Lung (tissue), 12 donors: ENCODE results near the gene COMP. TPM values are rescaled to one million over a fixed set of nuclear protein-coding genes. Genes with fewer than 3 reads are reported as not detected.

Source experiments
- ATAC-seq: fragments of 200-7000 bp; cut with Tn5 transposase; one replicate; pipeline ENCODE4 v1.9.1; 2020; ENCODE audit warnings: moderate number of reproducible peaks; ENCODE audit not compliant: insufficient read depth, low FRiP score
- DNase-seq, 3 donors: peaks; one replicate each; pipeline ENCODE4 v3.0.0-alpha.2; 2013 to 2017
- H3K27ac ChIP-seq, 2 donors: one replicate each; pipeline ENCODE4 v1.5.1; 2013; ENCODE audit warnings: mild to moderate bottlenecking in 2 of 2, moderate library complexity in 2 of 2, control low read depth in 1 of 2, inconsistent platforms in 1 of 2, low read depth in 1 of 2, low read length in 1 of 2
- H3K27me3 ChIP-seq, 3 donors: one replicate each; pipeline ENCODE4 v1.5.1; 2013; ENCODE audit warnings: low read length in 2 of 3; ENCODE audit not compliant: control insufficient read depth in 3 of 3, insufficient read depth in 3 of 3
- H3K36me3 ChIP-seq, 4 donors: one replicate each; pipeline ENCODE4 v1.5.1; 2013; ENCODE audit warnings: low read length in 4 of 4, mild to moderate bottlenecking in 1 of 4, moderate library complexity in 1 of 4; ENCODE audit not compliant: control insufficient read depth in 4 of 4, insufficient read depth in 4 of 4
- H3K4me1 ChIP-seq, 5 donors: one replicate each; pipeline ENCODE4 v1.5.1; 2013; ENCODE audit warnings: low read length in 5 of 5, mild to moderate bottlenecking in 2 of 5, moderate library complexity in 1 of 5; ENCODE audit not compliant: control insufficient read depth in 5 of 5, insufficient read depth in 5 of 5
- H3K4me3 ChIP-seq: one replicate; pipeline ENCODE4 v1.5.1; 2013; ENCODE audit warnings: mild to moderate bottlenecking, control low read depth, moderate library complexity
- H3K9ac ChIP-seq, 2 donors: one replicate each; pipeline ENCODE4 v1.5.1; 2013; ENCODE audit warnings: low read length in 2 of 2, control low read depth in 1 of 2; ENCODE audit not compliant: insufficient read depth in 1 of 2
- H3K9me3 ChIP-seq, 4 donors: one replicate each; pipeline ENCODE4 v1.5.1; 2013; ENCODE audit warnings: low read length in 3 of 4, mild to moderate bottlenecking in 1 of 4, moderate library complexity in 1 of 4; ENCODE audit not compliant: control insufficient read depth in 4 of 4, insufficient read depth in 3 of 4
- WGBS, 2 donors: extraction: QIAGEN DNeasy Blood & Tissue Kit; methylation state at CpG; one replicate each; pipeline ENCODE4 v1.1.7; 2013; 5-methylcytosine and 5-hydroxymethylcytosine counted together
- polyA plus RNA-seq, 2 donors: library from polyadenylated mRNA; stranded (reverse); fragments of 200-250 nt; gene quantifications; one replicate each; pipeline ENCODE4 v1.2.1, GENCODE V29; 2013
- total RNA-seq, 2 donors: library from RNA; depleted of rRNA in 1 of 2; stranded (reverse); fragments of >200 nt in 1 of 2; gene quantifications; one replicate each; pipeline ENCODE4 v1.2.1, GENCODE V29; 2014 to 2021
- TF ChIP-seq, protein P1 (sequence below): IDR thresholded peaks from 2 replicates; pipeline ENCODE4 v1.5.1; 2012; ENCODE audit warnings: mild to moderate bottlenecking; ENCODE audit errors: control extremely low read depth, extremely low read depth
- donor health status: control.
- donor health status: control.
- donor health status: Bipolar disorder and iron deficiency.
- donor health status: healthy.
- donor health status: DM: yes; HTN: yes; CAD: no.

COMP gene
- total and polyA plus RNA-seq, 4 donors: 1.7 to 3.5 (median 2.4) TPM; not detected in 1

- DNase-seq (no peak), ATAC-seq (no peak)
- Histone ChIP-seq H3K36me3 (no peaks in the 10 kb centered on the region), H3K9me3 (no peaks in the 10 kb centered on the region), H3K4me3 (no peak overlapping the region), H3K9ac (no peak overlapping the region), H3K27ac (no peak overlapping the region), H3K4me1 (peaks cover 0 to 48% (median 13%) of the 10 kb centered on the region in 5 donors), H3K27me3 (no peaks in the 10 kb centered on the region)
- WGBS, 2 donors: 79 to 93% methylated on average over 8 of the region's 8 CpGs
- TF ChIP-seq, protein P1, sequence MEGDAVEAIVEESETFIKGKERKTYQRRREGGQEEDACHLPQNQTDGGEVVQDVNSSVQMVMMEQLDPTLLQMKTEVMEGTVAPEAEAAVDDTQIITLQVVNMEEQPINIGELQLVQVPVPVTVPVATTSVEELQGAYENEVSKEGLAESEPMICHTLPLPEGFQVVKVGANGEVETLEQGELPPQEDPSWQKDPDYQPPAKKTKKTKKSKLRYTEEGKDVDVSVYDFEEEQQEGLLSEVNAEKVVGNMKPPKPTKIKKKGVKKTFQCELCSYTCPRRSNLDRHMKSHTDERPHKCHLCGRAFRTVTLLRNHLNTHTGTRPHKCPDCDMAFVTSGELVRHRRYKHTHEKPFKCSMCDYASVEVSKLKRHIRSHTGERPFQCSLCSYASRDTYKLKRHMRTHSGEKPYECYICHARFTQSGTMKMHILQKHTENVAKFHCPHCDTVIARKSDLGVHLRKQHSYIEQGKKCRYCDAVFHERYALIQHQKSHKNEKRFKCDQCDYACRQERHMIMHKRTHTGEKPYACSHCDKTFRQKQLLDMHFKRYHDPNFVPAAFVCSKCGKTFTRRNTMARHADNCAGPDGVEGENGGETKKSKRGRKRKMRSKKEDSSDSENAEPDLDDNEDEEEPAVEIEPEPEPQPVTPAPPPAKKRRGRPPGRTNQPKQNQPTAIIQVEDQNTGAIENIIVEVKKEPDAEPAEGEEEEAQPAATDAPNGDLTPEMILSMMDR: no peak
Observed at GRCh38 chr19:18765224-18765623, 25.9 kb downstream of the COMP start.

GRCh38 chr19:18764591-18765051 is 26.5 kb downstream of the COMP start:
- Histone ChIP-seq H3K36me3 (no peaks in the 10 kb centered on the region), H3K27me3 (no peaks in the 10 kb centered on the region), H3K4me3 (no peak overlapping the region), H3K4me1 (peaks cover 0 to 45% (median 13%) of the 10 kb centered on the region in 5 donors), H3K9ac (no peak overlapping the region), H3K27ac (peak overlapping the region in 1 of 2 donors; percentile 17), H3K9me3 (no peaks in the 10 kb centered on the region)
- TF ChIP-seq, protein P1: no peak
- DNase-seq: no peak
- 59 to 70% methylated on average over 4 of the region's 4 CpGs for WGBS, 2 donors
- no peak for ATAC-seq

GRCh38 chr19:18763674-18764590 is 27.2 kb downstream of the COMP start:
- Histone ChIP-seq H3K4me1 (peaks cover 0 to 38% (median 13%) of the 10 kb centered on the region in 5 donors), H3K27ac (no peak overlapping the region)
- peak; percentile 46 for ATAC-seq

More at GRCh38 chr19:18763674-18764590, 27.2 kb downstream of the COMP start:
- WGBS, 2 donors: 76 to 87% methylated on average over 41 of the region's 41 CpGs
- Histone ChIP-seq H3K27me3 (no peaks in the 10 kb centered on the region), H3K9me3 (no peaks in the 10 kb centered on the region), H3K4me3 (no peak overlapping the region), H3K36me3 (no peaks in the 10 kb centered on the region), H3K9ac (no peak overlapping the region)
- DNase-seq: no peak
- TF ChIP-seq, protein P1: no peak
